ENCODE measurements around the gene ANKRD60. TPM values are rescaled to one million over a fixed set of nuclear protein-coding genes. Genes with fewer than 3 reads are reported as not detected.

The ANKRD60 gene
- polyA plus RNA-seq, 2 of the 4 experiments (the other 2 are of a cell fraction) = not detected

GRCh38 chr20:58213121-58213520, 15.3 kb downstream of the ANKRD60 start:
- peaks cover 7% of the 10 kb centered on the region; the same call in 1 of the 3 replicates for H3K9me3 ChIP-seq
- POLR2A ChIA-PET = no interaction called here
- WGBS (ENCODE audit: missing lambda C conversion rate) = 16% methylated on average over 8 of the region's 8 CpGs
- ATAC-seq = peak; percentile 32 to 41; a peak in 2 of 6 replicates
- FAIRE-seq = no peak
- CTCF ChIA-PET = interaction anchor here (0.9 to 8.7 kb wide), 7 partner anchors 10 to 704 kb away, joined by 3 to 324 read pairs (median 32); partner anchors contain the start of gene ZBP1
- TF ChIP-seq CTCF (IDR thresholded peaks at IDR 0.05) (peak; percentile 36; the same call in 2 of the 3 replicates), SMC3 (IDR thresholded peaks at IDR 0.05) (peak; percentile 36; the same call in 1 of the 3 replicates), RAD21 (conservative IDR thresholded peaks at IDR 0.05 in 1 of 2, IDR thresholded peaks at IDR 0.05 in 1 of 2) (peak; percentile 29 to 32; a peak in 1 of 5 replicates), EHF (CRISPR knock-in tag; IDR thresholded peaks at IDR 0.05) (no peak), MAZ (IDR thresholded peaks at IDR 0.05; ENCODE audit: borderline replicate concordance, low read depth, low read length) (no peak)
- H3K4me1 ChIP-seq = 0 out of 3 replicates have a peak, but pooled peaks cover 3% of the 10 kb centered on the region
- H3K27ac ChIP-seq = no peak overlapping the region
- peak; percentile 29 to 48 for DNase-seq (ENCODE audit: low read depth in 1 of 2, low spot score in 1 of 2)
- H3K4me3 ChIP-seq = no peak overlapping the region
- peak overlapping the region; percentile 62 for H3K4me2 ChIP-seq

GRCh38 chr20:58212636-58213035, 15.8 kb downstream of the ANKRD60 start:
- Histone ChIP-seq H3K4me3 (no peak overlapping the region), H3K27ac (no peak overlapping the region), H3K4me2 (peak overlapping the region; percentile 62), H3K4me1 (0 out of 3 replicates have a peak, but pooled peaks cover 3% of the 10 kb centered on the region), H3K9me3 (0 out of 3 replicates have a peak, but pooled peaks cover 4% of the 10 kb centered on the region)
- ATAC-seq (no peak), FAIRE-seq (no peak), DNase-seq (ENCODE audit: low read depth in 1 of 2, low spot score in 1 of 2) (no peak)
- ChIA-PET CTCF (interaction anchor here (0.6 to 8.7 kb wide), 10 partner anchors 11 to 714 kb away, joined by 3 to 324 read pairs (median 17); partner anchors contain the start of gene ZBP1), POLR2A (no interaction called here)
- TF ChIP-seq MAFK (IDR thresholded peaks at IDR 0.05; ENCODE audit: partially characterized antibody) (no peak), NR3C1 (IDR thresholded peaks at IDR 0.05) (no peak), ESRRA (IDR thresholded peaks at IDR 0.05; ENCODE audit: borderline replicate concordance, low read length) (no peak), PHF8 (IDR thresholded peaks at IDR 0.05; ENCODE audit: borderline replicate concordance, low read depth) (no peak), CBX8 (IDR thresholded peaks at IDR 0.05) (no peak), ZNF302 (CRISPR knock-in tag; IDR thresholded peaks at IDR 0.05) (no peak), SMC3 (IDR thresholded peaks at IDR 0.05) (no peak)
- WGBS (ENCODE audit: missing lambda C conversion rate) = 43% methylated on average over 17 of the region's 17 CpGs

- no peak; a peak in 1 of 6 replicates for ATAC-seq
- WGBS (ENCODE audit: missing lambda C conversion rate) = 78% methylated on average over 7 of the region's 7 CpGs
- H3K27ac ChIP-seq = no peak overlapping the region
- peak overlapping the region; percentile 68; the same call in 1 of the 3 replicates for H3K4me2 ChIP-seq
- no peak for DNase-seq (ENCODE audit: low read depth in 1 of 2, low spot score in 1 of 2)
- no peak for FAIRE-seq
- TF ChIP-seq SREBF2 (IDR thresholded peaks at IDR 0.05) (no peak), ZC3H11A (IDR thresholded peaks at IDR 0.05) (no peak), HMGXB4 (CRISPR knock-in tag; IDR thresholded peaks at IDR 0.05; ENCODE audit: borderline replicate concordance) (no peak), BHLHE40 (IDR thresholded peaks at IDR 0.05; ENCODE audit: low read depth, low read length) (no peak), NR3C1 (IDR thresholded peaks at IDR 0.05) (no peak), REST (IDR thresholded peaks at IDR 0.05) (no peak), HDAC2 (IDR thresholded peaks at IDR 0.05) (no peak), CEBPB (IDR thresholded peaks at IDR 0.05) (no peak), RCOR1 (IDR thresholded peaks at IDR 0.05; ENCODE audit: low read depth, low read length) (no peak), CHD4 (IDR thresholded peaks at IDR 0.05; ENCODE audit: borderline replicate concordance) (no peak), JUNB (IDR thresholded peaks at IDR 0.05) (no peak), ZSCAN20 (CRISPR knock-in tag; IDR thresholded peaks at IDR 0.05) (no peak), KDM5A (IDR thresholded peaks at IDR 0.05) (no peak), RFX5 (IDR thresholded peaks at IDR 0.05) (no peak), ELK1 (IDR thresholded peaks at IDR 0.05; ENCODE audit: low read depth, low read length) (no peak), ZFP36 (IDR thresholded peaks at IDR 0.05; ENCODE audit: borderline replicate concordance, partially characterized antibody) (no peak)
- POLR2A ChIA-PET = no interaction called here
- no peaks in the 10 kb centered on the region for H3K9me3 ChIP-seq
- CTCF ChIA-PET = interaction anchor here (0.6 to 8.7 kb wide), 47 partner anchors 9 to 1247 kb away, joined by 3 to 324 read pairs (median 5); partner anchors contain the start of genes STX16 and ZBP1
- H3K4me1 ChIP-seq = 0 out of 3 replicates have a peak, but pooled peaks cover 3% of the 10 kb centered on the region
- no peak overlapping the region for H3K4me3 ChIP-seq
These were observed 18.1 kb downstream of the ANKRD60 start for GRCh38 chr20:58210398-58210747.

Measured in A549 (cell line).